Activated CD4-positive, CD25-positive, alpha-beta regulatory T cell (primary cell): ENCODE measurements around the gene PDGFA.

Experiments
- DNase-seq, 4 experiments: peaks; one replicate each; lab custom pipeline; 2025; lab: John Stamatoyannopoulos, UW

PDGFA gene

DNA sequence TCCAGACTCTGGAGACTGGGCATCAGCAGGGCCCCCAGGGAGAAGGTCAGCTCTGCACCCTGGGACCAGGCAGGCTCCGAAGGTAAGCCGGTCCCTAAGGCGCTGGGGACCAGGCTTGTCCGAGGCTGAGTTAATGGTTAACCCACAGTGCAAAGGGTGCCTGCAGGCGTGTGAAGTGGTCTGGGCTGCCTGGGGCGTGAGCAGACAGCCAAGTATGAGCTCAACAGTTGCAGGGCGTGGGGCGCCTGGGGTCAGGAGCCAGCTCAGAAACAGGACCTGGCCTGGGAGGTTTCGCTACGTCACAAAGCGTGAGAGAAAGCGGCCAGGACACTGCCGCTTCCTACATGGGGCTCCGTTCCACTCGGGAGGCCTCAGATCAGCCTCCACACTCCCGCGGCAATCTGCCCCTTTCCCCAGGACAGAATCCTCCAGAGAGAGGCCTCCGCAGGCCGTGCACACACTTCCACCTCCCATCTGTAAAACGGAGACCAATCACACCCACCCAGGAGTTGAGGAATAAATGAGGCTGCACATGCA is 16.0 kb downstream of the PDGFA start:
- DNase-seq, result no peak

DNA sequence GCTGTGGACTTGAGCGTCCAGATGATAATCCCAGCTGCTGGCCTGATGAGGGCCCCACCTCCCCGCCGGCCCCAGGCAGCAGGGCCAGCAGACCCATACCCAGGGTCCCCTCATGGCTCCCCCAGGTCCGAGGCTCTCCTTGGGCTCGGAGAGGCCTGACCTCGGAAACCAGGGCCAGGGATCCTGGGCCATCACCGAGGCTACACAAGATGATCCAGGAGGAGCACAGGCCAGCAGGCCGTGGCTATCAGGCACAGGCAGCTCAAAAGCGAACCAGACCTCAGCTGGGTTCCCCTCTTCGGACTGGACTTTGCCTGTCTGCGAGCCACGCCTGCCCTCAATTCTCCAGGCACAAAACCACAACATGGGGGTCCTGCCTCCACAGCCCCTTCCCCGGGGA is 17.4 kb downstream of the PDGFA start:
- DNase-seq, result no peak

DNA sequence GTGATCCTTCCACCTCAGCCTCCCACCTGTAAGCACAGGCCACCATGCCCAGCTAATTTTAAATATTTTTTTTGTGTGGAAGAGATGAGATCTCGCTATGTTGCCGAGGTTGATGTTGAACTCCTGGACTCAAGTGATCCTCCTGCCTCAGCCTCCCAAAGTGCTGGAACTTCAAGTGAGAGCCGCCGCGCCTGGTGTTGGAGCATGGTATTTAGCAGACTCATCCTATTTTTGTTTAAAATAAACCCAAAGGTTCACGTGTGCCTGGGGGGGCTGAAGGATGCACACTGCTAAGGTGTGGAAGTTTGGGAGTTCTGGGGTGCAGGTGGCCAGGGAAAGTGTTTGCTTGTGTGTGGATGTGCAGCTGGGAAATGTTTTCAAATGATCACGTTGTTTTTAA is 18.1 kb downstream of the PDGFA start:
- DNase-seq, result no peak

DNA sequence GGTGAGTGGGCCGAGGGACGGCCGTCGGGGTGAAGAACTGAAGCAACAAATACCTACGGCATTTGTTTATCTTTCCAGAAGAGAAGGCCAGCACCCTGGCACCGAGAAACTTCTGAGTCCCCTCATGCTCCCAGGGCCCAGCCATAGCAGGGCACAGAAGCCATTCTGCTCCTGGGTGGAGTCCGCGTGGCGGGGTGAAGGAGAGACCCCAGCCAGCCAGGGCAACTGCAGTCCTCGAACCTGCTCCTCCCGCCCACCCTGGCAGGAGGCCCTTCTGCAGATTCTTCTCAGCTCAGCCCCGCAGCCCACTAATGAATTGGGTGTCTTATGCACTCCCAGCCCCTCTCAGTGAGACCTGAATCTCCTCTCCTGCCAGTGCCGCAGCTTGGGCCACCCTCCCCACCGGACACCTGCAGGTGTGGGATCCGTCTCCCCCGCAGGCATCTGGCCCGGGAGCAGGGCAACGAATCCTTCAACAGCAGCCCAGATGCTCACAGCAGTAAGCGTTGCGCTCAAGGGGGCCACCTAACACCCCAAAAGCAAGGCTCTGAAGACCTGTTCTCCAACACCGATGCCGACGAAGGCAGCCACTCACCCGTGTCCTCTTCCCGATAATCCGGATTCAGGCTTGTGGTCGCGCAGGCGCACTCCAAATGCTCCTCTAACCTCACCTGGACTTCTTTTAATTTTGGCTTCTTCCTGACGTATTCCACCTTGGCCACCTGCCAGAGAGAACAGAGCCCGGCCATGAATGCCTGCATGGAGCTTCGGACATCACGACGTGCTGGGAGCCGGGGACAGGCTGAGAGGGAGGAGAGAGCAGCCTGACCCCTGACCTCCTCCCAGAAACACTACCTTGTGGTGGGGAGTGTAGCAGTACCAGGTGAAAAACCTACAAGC is 18.9 kb downstream of the PDGFA start:
- DNase-seq, result no peak

DNA sequence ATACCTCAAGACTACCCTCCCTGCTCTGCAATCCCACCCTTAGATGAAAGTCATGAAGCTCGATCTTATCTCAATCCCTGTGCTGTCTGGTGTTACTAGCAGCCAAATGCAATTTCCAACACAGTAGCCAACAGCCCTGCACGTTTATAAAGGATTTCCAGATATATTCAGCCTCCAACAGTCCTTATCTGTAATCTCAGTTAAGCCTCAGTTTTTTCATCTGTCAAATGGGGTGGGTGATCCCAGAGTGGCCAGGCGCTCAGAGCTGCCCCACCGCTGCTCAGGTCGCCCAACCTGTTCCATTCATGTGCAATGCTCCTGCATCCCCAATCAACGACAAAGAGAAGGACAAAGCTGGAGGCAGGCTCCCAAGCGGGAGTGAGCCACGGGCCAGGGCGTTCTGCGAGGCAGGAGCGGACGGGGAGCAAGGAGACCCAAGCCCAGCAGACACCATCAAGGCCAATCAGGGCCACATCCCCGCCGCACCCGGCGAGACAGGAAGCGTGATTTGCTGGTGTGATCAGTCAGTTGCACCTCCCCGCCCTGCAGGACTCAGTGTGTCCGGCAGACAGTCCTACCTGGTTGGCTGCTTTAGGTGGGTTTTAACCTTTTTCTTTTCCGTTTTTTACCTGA is 19.7 kb downstream of the PDGFA start:
- DNase-seq, result no peak

DNA sequence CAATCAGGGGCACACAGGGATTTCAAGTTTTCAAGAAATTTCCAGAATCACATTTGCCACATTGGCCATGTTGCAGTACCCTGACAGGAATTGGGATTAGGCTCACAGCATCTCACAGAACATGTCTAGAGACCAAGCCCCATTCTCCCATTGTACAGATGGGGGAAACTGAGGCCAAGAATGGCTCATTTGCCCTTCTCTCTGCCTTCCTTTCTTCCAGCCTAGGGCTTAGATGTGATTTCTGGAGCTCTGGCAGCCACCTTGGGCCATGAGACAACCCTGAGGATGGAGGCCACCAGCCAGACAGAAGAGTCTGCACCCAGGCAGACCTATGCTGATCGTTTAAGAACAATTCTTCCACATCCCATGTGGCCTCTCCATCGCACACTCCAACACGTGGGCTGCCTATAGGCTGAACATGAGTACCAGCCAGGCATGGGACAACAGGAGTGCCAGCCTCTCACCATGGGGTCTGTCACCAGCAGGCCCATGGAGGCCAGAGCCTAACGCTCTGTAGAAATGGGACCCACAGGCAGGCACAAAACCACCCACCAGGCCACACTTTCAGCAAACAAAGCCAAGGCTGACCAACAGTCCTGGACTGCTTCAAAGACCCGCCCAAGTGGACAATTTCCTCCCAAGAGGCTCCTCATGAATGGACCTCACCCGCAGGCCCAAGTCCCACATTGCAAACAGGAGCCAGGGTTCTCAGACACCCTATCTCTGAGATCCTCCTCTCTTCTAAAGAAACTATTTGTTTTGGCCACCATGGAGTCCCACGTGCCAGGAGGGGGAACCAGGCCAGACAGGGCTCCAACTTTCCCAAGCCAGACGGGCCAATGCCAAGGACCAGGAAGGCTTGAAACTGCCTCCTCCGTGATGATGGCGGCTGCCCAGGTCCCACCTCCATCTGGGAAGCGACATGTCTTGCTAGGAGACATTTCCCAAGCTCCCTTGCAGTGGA is 20.7 kb downstream of the PDGFA start:
- DNase-seq, result no peak

DNA sequence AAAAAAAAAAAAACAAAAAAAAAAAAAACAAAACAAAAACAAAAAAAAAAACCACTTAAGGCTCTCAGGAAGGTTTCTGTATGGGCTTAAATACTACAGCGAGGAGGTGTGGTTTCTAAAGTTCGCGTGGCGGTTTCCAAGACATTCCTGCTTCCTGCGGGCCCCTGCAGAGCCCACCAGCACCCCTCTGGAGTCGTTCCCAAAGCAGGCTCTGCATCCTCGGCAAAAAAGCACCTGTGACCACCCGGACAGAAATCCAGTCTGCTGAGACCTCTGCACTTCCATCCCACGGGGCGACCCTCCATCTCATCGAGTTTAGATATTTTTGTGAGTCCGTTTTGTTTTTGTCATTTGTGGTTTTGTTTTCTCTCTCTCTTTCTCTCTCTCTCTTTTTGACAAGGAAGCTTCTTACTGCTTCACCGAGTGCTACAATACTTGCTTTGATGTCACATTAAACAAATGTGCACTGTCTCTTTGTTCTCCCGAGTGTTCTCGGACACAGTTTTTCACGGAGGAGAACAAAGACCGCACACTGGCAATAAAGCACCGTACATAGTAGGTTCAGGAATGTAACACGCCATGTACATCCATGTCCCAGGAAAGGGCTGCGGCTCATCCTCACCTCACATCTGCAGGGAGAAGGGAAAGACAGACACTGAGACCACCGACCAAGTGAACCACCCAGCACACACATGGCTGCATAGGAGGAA is 21.5 kb downstream of the PDGFA start:
- no peak for DNase-seq

DNA sequence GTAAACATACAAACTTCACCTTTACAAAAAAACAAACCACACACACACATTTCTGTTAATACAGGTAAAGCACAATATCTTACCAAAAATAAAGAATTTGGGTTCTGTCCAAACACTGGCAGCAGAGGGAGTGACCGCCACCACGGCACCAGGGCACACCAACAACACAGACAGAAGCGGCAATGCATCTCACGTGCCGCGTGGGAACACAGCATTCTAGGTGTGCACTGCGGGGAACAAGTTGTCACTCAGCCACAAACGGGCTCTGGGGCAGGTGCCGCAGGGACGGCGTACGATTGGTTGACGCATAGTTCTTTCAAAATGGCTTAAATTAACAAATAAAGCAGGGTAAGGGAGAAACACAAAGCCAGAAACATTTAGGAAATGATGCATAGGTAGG is 22.3 kb downstream of the PDGFA start:
- DNase-seq, result no peak

DNA sequence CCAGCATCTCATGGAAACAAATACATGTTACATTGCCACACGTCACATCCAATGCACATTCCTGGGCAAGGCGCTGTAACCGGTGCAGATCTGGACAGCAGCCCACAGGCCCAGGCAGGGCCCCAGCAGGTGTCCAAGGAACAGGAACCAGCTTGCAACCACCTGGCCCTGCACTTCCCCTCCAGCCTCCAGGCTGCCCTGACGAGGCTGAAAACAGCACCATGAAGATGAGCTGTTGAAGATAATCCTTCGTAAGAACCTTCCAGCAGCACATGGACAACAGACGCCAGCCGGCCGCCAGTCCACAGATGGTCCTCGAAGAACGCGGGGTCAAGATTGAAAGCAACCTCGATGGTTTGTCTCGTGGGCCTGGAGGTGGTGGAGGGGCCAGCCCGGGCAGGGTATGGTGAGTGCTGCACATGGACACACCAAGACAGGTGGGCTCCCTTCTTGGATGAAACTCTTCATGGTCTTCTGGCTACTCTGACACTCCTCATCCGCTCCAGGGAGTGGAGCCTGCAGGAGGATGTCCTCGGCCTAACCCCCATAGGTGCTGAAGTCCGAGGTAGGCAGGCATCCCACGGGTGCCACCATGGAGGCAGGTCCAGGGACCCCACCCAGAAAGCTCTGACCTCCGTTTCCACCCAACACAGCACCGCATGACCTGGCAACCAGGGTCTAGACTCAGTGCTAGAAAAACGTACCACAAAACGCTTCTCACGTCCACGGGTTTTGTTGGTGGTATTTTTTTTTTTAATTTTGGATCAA is 22.9 kb downstream of the PDGFA start:
- no peak for DNase-seq

DNA sequence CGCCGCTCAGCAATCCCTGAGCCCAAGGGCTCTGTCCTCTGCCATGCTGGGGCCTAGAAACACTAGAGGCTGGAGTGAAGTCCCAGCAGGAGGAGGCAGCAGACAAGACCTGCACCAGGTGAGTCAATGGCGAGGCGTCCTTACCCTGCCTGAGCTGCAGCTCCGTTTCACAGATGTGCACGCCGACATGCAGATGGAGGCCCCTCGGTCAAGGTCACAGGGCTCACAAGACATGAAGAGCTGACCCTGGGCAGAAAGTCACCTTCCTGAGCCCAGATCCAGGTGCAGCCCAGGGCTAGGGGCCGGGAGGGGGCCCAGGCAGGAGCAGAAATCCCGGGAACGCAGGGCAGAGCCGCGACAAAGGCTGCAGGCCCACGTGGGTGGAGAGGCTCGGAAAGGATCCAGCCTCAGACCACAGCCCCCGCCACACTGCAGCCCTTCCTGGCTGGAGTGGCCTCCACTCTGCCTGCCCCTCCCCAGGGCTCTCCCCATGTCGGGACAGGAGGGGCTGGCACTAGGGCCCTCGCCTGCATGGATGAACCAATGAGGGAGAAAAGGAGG is 23.8 kb downstream of the PDGFA start:
- DNase-seq, result no peak

DNA sequence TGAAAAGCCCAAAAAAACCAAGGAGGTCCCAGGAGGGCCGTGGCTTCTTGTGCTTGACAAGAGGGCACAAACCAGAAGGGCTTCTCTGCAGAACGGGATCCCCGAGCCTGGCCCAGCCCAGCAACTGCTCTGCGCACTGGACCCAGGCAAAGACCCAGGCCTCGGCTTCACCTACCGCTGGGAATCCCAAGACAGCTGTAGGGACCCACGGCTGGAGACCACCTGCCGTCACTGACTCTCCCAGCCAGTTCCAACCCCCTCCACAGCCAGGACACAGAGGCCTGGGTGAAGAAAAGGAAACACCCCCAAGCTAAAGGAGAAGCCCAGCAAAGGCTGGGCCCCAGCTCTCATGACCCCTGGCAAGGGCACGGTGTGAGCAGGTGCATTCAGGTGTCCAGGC is 24.3 kb downstream of the PDGFA start:
- no peak for DNase-seq

DNA sequence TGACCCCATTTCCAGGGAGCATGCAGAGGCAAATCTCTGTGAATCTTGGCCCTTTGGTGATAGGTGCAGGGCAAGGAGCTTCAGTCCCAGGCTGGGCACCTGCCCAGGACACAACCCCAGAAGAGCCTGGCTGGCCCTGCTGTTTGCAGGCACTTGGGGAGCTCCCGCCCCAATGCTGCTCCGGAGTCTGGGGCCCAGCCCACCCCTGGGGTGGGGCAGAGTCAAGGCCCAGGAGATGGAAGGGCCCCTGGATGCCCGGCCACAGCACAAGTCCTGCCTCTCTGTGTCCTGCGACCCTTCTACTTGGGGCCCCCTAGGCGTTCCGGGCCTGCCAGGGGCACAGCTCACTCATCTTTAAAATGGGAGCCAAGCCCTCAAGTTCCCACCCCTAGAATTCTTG is 24.7 kb downstream of the PDGFA start:
- no peak for DNase-seq

DNA sequence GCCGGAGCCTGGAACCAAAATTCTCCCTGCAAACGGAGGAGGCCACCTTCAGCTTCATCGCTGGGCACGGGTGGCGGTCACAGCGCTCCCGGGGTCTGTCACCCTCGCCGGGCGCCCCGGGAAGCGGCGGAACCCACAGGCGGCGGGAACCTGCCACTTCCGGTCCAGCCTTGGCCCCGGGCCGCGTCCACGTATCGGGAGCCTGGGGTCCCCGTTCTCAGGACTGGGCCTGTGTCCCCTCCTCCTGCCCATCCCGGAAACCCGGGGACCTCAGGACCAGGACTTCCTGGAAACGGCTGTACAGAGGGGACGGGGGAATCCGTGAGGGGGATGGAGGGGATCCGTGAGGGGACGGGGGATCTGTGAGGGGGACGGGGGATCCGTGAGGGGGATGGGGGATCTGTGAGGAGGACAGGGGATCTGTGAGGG is 25.4 kb downstream of the PDGFA start:
- no peak for DNase-seq

DNA sequence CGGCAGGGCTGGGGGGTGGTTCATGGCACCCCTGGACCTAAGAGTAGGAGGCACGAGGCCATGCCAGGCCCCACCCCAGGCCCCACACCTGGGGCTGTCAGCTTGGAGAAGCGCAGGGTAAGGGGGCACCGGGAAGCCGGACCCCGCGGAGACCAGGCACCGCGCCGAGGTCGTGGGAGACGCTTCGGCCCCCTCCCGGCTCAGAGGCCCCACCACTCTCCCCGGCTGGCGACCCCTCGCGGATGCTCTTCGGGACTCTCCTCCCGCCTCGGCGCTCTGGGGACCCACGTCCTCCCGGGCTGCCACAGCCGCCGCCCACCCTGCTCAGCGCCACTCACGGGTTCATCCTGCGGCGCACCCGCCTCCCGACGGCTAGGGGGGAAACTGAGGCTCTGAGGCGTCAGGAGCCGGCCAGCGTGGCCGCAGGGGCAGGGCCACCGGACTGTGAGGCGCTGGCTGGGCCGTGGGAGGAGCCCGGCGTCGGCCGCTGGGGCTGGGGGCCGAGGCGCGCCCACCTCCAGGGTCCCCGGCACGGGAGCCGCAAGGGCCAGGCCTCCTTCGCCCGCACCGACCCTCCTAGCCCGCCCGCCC is 25.9 kb downstream of the PDGFA start:
- DNase-seq, result no peak

DNA sequence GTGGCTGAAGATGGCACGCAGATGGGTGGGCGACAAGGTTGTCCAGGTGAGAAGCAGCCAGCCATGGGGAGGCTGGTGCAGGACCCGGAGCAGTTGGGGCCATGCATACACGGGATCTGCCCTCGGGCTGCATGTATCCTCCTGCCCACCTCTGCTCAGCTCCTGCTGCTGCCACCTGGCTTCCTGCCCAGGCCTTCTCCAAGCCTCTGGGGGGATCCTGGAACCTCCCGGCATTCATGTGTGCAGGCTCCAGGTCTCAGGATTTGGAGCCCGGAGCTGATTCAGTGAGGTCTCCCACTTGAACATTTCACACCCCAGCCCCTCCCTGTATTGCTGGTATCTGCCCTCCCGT is 27.0 kb downstream of the PDGFA start:
- DNase-seq, result no peak

DNA sequence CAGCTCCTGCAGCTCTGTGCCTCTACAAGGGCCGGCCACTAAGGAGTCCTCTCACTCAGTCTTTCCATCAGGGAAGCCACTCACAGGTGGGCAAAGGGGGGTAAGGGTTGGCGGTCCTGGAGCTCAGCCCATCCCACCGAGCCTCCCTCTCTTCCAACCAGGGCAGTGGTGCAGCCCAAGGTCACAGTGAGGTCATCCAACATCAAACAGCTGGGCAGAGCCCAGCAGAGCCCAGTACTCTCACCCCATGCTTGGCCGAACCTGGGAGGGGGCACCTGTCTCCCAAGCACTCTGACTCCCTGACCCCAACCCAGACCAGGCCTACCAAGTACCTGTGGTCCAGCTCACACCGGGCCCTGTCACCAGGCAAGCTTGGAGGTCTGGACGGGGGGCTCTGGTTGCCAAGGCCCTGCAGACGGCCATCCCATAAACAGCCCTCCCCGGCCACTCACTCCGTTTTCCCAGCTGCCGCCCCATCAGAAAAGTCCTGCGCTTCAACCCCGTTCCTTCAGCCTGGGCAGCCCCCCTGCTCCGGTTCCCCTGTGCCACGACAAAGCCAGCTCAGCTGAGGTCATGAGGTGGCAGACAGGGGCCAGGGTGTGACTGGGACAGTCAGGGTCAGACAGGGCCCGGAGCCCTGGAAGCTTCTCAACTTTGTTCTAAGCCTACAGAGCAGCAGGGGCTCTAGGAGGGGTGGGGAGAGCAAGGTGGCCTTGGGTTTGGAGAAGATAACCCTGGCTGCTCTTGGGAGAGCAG is 27.5 kb downstream of the PDGFA start:
- DNase-seq, result no peak

DNA sequence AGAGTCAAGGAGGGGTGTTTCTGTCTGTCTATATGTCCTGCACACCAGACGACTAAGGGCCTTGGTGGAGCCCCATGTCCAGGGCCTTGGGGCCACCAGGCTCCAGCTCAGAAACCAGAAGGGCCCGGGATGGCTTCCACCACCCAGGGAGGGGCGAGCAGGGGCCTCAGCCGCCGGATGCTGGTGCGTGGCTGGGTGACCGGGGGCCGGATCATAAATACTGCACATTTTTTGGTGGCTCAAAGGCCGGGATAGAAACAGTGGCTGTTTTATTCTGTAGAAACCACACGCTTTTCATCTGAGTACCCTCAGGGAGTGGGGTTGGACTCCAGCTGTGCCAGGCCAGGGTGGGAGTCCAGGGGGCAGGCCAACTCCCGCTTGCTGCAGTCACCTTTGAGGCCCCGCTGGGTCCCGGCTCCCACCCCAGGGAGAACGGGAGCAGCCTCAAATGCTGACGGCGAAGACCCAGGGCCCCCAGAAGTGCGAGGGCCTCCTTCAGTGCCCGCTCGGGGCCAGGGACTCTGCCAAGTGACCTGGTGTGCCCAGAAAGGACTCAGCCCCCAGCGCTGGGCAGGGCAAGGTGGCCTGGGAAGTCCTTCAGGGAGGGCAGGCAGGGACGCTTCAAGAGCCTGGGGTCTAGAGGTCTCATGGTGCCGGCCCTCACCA is 28.2 kb downstream of the PDGFA start:
- DNase-seq, result no peak

DNA sequence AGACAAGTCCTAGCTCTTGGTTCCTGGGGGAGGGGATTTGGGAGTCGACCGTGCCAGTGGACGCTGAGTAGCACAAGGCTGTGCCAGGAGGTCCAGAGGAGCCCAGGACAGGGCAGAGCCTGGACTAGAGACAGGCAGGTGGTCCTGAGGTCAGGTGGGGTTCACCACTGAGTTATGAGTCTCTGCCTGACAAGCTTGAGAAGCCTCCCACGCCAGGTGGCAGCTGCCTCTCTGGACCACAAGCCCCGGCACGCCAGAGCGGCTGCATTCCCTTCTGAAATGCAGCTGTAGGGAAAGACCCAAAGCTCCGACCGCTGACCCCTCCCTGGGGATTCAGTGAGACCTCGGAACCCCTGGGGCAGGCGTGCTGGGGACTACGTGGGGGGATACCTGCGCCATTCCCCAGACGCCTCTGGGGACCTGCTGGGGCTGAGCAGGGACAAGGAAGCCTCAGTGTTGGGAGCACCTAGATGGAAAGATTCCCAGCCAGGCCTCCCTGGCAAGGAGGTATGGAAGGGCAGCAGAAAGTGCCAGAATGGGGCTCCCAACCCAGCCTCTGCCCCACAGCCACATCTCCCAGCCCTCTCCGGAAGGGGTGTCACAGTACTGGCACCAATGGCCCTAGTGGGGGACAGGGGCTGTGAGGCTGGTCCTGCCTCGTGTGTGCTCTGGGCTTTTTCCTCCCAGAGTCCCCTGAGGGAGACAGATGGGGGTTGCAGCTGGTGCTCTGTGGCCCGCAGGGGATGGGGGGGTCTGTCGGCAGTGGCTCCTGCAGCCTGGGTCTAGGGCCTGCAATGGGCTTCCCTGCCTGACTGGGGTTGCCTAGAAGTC is 29.0 kb downstream of the PDGFA start:
- no peak for DNase-seq
